Measurements from ENCODE around the gene MTRF1. TPM values are rescaled to one million over a fixed set of nuclear protein-coding genes. Genes with fewer than 3 reads are reported as not detected.

The MTRF1 gene, protein sequence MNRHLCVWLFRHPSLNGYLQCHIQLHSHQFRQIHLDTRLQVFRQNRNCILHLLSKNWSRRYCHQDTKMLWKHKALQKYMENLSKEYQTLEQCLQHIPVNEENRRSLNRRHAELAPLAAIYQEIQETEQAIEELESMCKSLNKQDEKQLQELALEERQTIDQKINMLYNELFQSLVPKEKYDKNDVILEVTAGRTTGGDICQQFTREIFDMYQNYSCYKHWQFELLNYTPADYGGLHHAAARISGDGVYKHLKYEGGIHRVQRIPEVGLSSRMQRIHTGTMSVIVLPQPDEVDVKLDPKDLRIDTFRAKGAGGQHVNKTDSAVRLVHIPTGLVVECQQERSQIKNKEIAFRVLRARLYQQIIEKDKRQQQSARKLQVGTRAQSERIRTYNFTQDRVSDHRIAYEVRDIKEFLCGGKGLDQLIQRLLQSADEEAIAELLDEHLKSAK
- total RNA-seq, result 5.3 and 12.7 TPM in 2 replicates

DNA sequence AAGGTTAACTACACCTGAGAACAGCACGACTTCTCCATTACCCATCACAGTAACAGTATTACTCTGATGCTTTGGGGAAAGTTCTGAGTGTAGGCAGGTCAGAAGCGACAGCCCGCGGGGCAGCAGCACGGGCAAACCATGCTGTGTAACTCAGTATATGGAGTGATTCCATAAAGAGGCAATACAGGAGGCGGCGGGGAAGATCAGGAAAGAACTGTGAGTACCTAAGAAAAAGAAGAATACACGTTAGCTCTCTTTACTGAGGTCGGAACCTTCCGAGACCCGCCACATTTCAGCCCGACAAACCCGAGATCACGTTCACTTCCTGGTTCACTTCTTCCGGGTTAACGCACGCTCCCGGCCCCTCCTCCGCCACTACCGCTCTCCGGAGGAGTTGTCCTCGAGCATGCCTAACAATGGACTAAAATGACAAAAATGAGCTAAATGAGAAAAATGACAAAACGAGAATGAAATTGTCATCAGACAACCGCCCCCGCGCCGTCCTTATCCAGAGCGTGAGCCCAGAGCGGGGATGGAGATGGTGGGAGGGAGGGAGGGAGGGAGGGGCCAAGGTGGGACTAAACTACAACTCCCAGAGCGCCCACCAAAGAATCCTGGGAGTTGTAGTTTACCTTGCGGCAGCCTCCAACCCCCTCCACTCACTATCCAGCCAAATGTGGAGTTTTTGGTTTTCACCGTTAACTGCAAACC lies at the start of gene MTRF1:
TSS of gene MTRF1 (minus strand) at position 316 of the 711 bp plus-strand sequence. CDS start 2,669 bp downstream, outside the sequence.

DNA sequence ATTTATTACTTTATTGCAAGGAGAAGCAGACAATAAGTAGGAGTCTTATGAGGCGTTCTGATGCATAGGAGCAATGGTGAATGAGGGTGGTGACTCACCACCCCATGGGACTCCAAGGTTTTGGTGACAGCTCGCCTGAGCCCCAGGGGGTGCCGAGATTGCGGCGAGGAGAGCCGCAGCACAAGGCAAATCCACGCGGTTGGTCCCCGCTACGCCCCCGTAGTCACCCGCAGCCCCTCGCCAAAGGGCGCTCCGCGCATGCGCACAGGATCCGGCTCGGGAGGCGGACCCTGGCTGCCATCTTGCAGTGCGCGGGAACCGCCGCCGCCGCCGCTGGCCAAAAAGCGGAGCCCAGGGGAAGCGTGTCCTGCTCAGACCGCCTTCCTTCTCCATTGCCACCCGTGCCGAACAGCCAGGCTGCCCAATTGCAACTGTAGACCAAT lies 47.6 kb upstream of the MTRF1 start, which contains the start of gene NAA16:
TSS of gene NAA16 (plus strand) at position 305 of the 443 bp plus-strand sequence. CDS start 262 bp downstream, outside the sequence.

GRCh38 chr13:41193919-41194824 lies 69.2 kb downstream of the MTRF1 start, which contains the start of gene KBTBD7:
KBTBD7 (minus strand) TSS chr13:41194569; CDS start chr13:41194257, 312 bp downstream.

Other genes starting within 250 kb of the MTRF1 start
- gene ELF1, start 244.3 kb downstream of the MTRF1 start, total RNA-seq, result 29.5 and 43.6 TPM in 2 replicates
- gene WBP4, start 202.1 kb downstream of the MTRF1 start, total RNA-seq, result 5.2 and 7.5 TPM in 2 replicates
- gene KBTBD6, start 130.8 kb downstream of the MTRF1 start, total RNA-seq, result 8.3 and 13.7 TPM in 2 replicates
- 2.5 and 6.8 TPM in 2 replicates for gene KBTBD7, start 69.0 kb downstream of the MTRF1 start, total RNA-seq
- 6.3 and 10.5 TPM in 2 replicates for gene NAA16, start 47.7 kb upstream of the MTRF1 start, total RNA-seq
- gene RGCC, start 194.0 kb upstream of the MTRF1 start, total RNA-seq, result 31.8 and 76.5 TPM in 2 replicates

Measured in epithelial cell of alveolus of lung (primary cell).